ENCODE data around the gene IQGAP1.

GRCh38 chr15:90437516-90437915 lies 49.5 kb downstream of the IQGAP1 start:
- TF ChIP-seq TAF1 (IDR thresholded peaks at IDR 0.05; ENCODE audit: low read depth, low read length), result no peak
- TF ChIP-seq POLR2AphosphoS5 (IDR thresholded peaks at IDR 0.05; ENCODE audit: low read depth, low read length), result no peak
- no peak for TF ChIP-seq POLR2A (IDR thresholded peaks at IDR 0.05; ENCODE audit: low read depth, low read length)
- TF ChIP-seq POU2F2 (IDR thresholded peaks at IDR 0.05; ENCODE audit: low read depth, low read length), result no peak
- no peak for TF ChIP-seq SPI1 (IDR thresholded peaks at IDR 0.05; ENCODE audit: low read depth, low read length)

Data from GM12891 (cell line).